GM08714 (cell line): ENCODE data around the gene CTBP2.
"Not testable (repeated sequence)": the region's sequence is repeated elsewhere in the genome, so short reads cannot be mapped to it uniquely, and the experiment has no call there.

ENCODE experiments used
- H3K4me3 ChIP-seq: fragments of 200-500 bp; sonication (Bioruptor generic); 2 replicates; pipeline ENCODE4 v1.5.1; 2014; ENCODE audit warnings: mild to moderate bottlenecking, low read length, inconsistent platforms
- ZNF274 ChIP-seq: IDR thresholded peaks from 2 replicates; pipeline ENCODE4 v1.6.1; 2012; ENCODE audit warnings: mild to moderate bottlenecking, low read depth, low read length

The CTBP2 gene

GRCh38 chr10:125192620-125193019 lies 32.3 kb upstream of the CTBP2 start:
- no peak for TF ChIP-seq ZNF274
- no peak overlapping the region for H3K4me3 ChIP-seq

GRCh38 chr10:125192005-125192404 lies 31.6 kb upstream of the CTBP2 start:
- no peak overlapping the region for H3K4me3 ChIP-seq
- no peak for TF ChIP-seq ZNF274

- H3K4me3 ChIP-seq, result no peak overlapping the region
- TF ChIP-seq ZNF274, result no peak
Observed at GRCh38 chr10:125190946-125191345, 30.6 kb upstream of the CTBP2 start.

GRCh38 chr10:125190414-125190813 lies 30.1 kb upstream of the CTBP2 start:
- H3K4me3 ChIP-seq, result no peak overlapping the region
- no peak for TF ChIP-seq ZNF274

GRCh38 chr10:125189162-125189561 lies 28.8 kb upstream of the CTBP2 start:
- H3K4me3 ChIP-seq, result no peak overlapping the region
- no peak for TF ChIP-seq ZNF274

- H3K4me3 ChIP-seq, result no peak overlapping the region
- TF ChIP-seq ZNF274, result no peak
Observed at GRCh38 chr10:125187238-125188194, 27.2 kb upstream of the CTBP2 start.

- no peak overlapping the region for H3K4me3 ChIP-seq
- TF ChIP-seq ZNF274, result no peak
Observed at GRCh38 chr10:125186431-125187170, 26.2 kb upstream of the CTBP2 start.

GRCh38 chr10:125179107-125179506 lies 18.7 kb upstream of the CTBP2 start:
- H3K4me3 ChIP-seq, result not testable (repeated sequence)

- no peak overlapping the region for H3K4me3 ChIP-seq
- TF ChIP-seq ZNF274, result no peak
Observed at GRCh38 chr10:125177641-125178640, 17.6 kb upstream of the CTBP2 start.

- no peak for TF ChIP-seq ZNF274
- H3K4me3 ChIP-seq, result no peak overlapping the region
Observed at GRCh38 chr10:125175807-125176206, 15.4 kb upstream of the CTBP2 start.

- H3K4me3 ChIP-seq, result no peak overlapping the region
- TF ChIP-seq ZNF274, result no peak
Observed at GRCh38 chr10:125174360-125174759, 14.0 kb upstream of the CTBP2 start.

GRCh38 chr10:125172694-125173093 lies 12.3 kb upstream of the CTBP2 start:
- H3K4me3 ChIP-seq, result no peak overlapping the region
- no peak for TF ChIP-seq ZNF274

GRCh38 chr10:125171402-125172306 lies 11.3 kb upstream of the CTBP2 start:
- H3K4me3 ChIP-seq, result no peak overlapping the region
- TF ChIP-seq ZNF274, result no peak
